GM19324 (cell line): ENCODE results near the gene SBDS.

Experiments used
- ATAC-seq: cut with Tn5 transposase; IDR thresholded peaks from one replicate; pipeline ENCODE4 v1.9.1; 2021; ENCODE audit warnings: mild to moderate bottlenecking, moderate library complexity; ENCODE audit not compliant: unreplicated experiment, low FRiP score

SBDS gene

DNA sequence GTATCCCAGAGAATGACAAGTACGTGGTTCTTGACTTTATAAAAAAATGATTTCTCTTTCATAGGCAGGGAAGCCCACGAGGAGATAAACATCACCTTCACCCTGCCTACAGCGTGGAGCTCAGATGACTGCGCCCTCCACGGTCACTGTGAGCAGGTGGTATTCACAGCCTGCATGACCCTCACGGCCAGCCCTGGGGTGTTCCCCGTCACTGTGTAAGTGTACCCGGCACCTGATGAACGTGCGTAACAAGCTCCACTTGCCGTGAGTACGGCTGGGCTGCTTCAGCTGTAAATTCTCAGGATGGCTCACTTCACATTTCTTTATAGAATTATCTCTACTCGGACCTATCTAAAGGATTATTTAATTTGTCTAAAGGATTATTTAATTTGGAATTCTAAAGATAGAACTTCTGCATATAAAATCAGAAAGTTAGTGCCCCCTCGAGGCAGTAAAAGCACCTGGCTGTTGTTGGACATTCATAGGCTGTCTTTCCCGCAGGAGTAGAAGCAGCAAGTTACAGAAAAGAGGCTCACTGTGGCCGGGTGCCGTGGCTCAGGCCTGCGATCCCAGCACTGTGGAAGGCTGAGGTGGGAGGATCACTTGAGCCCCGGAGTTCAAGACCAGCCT, 46.8 kb downstream of the SBDS start:
- no peak for ATAC-seq

- no peak for ATAC-seq
Observed at GRCh38 chr7:66946545-66946944, 48.8 kb downstream of the SBDS start.

DNA sequence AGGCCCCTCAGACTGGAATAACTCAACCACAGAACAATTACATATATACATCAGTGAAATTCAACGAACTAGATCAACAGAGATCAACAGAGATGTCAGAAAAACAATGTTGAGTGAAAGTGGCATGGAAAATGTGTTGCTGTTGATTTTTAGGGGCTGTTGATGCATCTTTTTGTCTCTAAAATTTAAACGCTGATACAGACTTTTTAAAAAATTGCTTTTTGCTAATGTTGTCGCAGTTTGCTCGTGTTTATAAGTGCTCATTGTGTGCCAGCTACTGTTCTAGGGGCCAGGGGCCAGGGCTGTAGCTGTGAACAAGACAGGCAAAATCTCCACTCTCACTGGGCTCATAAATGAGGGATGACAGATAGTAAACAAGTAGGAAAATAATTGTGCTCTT, 56.1 kb downstream of the SBDS start:
- ATAC-seq: no peak

DNA sequence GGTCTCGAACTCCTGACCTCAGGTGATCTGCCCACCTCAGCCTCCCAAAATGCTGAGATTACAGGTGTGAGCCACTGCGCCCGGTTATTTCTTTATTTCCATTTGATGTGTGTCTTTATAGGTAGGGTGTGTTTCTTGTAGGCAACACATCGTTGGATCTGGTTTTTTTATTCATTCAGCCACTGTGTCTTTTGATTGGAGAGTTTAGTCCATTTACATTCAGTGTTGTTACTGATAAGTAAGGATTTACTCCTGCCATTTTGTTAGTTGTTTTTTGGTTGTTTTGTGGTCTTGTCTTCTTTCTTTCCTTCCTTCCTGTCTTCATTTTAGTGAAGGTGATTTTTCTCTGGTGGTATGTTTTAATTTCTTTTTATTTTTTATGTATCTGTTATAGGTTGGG, 57.4 kb downstream of the SBDS start:
- ATAC-seq: no peak
